GM19395 (cell line): Measurements from ENCODE around the gene RIMOC1.
"Not testable (repeated sequence)": the region's sequence is repeated elsewhere in the genome, so short reads cannot be mapped to it uniquely, and the experiment has no call there.

Source experiments
- ATAC-seq: cut with Tn5 transposase; IDR thresholded peaks from one replicate; pipeline ENCODE4 v1.9.1; 2021; ENCODE audit warnings: mild to moderate bottlenecking, moderate library complexity; ENCODE audit not compliant: unreplicated experiment

The RIMOC1 gene

DNA sequence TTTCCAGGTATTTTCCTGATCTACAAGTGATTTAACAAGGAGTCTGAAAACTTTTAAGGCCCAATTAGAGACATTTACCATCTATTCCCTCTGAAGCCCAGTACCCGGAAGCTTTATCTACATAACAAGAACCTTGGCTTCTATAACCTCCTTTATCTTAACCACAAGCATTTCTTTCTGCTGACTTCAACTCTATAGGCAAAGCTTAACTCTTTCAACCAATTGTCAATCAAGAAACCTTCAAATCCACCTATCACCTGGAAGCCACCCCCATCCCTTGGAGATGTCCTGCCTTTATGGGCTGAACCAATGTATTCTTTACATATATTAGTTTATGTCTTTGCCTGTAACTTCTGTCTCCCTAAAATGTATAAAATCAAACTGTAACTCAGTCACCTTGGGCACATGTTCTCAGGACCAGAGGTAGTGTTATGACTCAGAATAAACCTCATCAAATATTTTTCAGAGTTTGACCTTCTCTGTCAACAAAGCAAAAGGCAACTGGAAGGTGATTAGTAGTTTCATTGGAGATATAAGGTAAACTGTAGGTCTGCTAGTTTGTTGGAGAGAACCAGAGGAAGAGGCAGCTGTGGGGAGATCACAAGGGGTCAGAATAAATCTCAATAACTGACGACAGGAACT, 13.0 kb upstream of the RIMOC1 start:
- peak; percentile 54 for ATAC-seq

DNA sequence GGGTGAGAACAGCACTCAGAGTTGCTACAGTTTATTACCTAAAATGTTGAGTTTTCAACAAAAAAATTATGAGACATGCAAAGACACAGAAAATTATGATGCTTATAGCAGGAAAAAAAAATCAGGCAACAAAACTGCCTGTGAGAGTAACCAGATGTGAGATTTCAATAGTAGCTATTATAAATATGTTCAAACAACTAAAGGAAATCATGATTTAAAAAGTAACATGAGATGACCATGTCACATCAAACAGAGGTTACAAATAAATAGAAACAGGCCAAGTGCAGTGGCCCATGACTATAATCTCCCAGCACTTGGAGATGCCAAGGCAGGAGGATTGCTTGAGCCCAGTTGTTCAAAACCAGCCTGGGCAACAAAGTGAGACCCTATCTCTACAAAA, 12.1 kb upstream of the RIMOC1 start:
- ATAC-seq: no peak

DNA sequence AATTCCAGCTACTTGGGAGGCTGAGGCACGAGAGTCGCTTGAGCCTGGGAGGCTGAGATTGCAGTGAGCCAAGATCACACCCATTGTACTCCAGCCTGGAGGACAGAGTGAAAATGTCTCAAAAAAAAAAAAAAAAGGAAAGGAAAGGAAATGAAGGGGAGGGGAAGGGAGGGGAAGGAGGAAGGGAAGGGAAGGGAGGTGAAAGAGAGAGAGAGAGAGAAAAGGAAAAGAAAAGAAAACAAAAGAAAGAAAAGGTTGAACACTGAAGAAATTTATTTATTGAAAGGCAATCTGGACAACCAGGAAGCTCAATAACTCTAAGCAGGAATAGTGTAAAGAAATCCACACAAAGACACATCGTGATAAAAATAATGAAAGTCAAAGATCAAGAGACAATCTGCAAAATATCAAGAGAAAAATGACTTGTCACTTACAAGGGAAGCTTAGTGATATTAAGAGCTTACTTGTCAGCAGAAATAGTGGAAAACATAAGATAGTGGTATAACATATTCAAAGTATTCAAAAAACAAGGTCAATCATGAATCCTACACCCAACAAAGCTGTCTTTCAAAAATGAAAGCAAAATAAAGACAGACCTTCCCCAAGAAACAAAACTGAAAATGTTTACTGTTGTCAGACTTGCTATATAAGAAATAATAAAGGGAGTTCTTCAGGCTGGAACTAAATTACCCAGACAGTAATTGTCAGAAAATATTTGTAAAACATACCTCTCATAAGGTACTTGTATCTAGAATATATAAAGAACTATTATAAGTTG, 10.9 kb upstream of the RIMOC1 start:
- ATAC-seq: peak; percentile 75

DNA sequence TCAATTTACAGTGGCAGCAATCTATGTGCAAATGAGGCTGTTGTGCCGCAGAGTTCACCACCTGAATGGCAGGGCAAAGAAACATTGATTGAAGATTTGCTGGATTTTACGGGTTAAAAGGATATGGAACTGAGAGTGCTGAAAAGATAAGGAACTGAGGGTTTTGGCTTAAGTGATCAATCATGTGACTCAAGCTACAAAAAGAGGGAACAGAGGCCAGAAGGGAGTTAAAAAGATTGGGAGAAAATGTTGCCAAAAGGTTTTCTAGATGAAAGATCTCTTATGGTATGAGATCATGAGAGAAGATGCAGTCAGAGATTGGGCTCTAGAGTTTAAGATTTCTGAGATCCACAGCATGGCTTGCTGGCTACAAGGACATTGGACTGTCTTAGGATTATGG, 7.9 kb upstream of the RIMOC1 start:
- no peak for ATAC-seq

DNA sequence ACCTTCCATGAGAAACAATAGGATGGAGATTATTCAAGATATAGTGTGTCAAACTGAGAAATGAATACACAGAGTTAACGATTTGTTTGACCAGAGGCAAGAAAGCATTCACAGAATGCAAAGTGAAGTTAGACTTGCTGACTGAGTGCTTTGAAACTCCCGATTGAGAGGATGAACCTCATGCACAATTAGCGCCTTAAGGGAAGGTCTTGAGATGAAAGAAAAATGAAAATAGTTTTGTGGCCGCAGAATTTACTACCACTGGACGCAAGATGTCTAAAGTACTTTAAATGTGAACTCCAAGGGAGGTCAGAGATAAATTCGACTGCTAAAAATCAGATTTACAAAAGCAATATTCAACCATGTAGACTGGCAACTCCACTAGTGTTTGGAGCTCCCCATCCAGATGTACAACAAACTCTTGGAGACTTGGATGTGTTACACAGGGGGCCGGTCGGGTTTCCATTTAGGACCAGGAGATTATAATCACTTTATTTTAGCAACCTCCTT, 707 bp upstream of the RIMOC1 start:
- no peak for ATAC-seq

DNA sequence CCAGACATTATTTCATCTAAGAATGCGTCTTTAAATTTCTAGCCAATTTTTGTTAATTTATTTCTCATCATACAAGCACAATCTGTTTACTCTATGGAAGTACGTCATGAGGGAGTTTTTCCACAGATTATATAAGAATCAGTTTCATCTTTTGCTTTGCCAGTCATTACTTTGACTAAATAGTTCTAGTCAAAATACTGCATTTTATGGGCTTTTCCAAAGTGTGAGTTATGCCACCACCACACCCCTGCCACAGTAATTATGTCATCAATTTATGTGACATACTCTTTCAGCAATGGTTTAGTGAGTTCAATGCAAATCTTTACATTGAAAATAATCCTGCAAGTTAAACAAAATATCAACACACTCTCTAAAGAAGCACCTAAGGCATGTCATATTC, 2.0 kb downstream of the RIMOC1 start:
- ATAC-seq: no peak

DNA sequence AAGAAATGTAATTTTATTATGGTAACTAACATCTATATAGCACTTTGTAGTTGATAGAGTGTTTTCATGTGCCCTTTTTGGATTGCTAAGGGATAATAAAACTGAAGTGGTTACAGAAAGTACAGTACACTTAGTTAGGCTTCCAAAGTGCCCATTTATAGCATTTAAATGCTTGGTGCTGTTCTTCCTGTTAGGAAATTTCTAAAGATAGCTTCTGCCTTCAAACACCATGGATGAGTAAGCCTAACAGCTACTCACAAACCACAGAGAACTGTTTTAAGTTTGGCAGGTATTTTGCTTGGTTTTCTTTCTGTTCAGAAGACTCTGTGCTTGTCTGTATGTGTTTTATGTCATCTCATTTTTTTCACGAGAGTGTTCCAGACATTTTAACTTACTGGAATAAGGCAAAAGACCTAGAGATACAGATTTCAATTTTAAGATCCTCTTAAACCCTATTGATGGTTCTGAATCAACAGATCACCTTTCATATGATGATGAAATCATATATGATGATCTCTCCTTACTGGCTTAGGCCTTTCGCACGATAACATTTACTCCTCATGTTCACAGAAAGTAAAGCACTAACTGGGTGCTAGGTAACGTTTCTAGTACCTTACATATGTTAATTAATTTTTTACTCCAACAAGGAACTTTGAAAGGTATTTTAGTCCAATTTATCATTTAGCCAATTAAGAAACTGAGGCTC, 4.4 kb downstream of the RIMOC1 start:
- no peak for ATAC-seq

DNA sequence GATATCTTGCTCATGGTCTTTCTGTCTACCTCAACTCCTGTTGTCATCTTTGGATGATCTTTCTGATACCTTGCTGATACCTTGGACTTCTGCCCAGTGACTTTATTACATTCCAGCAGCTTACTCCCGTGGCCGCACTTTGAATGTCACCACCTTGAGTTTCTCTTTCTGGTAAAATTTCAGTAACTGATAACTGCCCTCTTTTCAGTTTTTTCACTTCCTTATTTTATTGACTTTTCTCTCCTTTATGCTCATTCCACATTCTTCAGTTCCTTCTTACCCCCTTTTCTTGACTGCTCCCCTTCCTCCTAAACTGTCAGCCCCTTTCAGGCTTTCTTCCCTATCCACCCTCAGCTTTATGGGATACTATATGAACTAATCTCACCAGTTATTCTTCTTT, 14.0 kb downstream of the RIMOC1 start:
- peak; percentile 76 for ATAC-seq

DNA sequence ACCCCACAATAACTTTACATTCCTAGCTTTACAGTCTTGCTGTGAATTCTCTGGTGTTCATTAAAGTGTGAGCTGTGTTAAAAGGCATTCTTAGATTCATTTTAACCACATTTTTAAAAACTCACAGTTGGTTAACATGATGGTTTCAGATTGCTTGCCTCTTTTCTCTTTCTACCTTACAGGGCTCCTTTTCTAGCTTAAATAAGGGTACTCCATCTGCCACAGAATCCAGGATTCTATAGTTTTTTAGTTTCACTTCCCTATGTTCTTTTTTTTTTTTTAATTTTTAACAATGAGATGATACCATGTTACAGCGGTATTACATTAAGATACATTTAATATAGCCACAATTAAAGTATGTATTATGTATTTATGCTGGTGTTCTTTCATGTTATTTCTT, 17.0 kb downstream of the RIMOC1 start:
- ATAC-seq: no peak

DNA sequence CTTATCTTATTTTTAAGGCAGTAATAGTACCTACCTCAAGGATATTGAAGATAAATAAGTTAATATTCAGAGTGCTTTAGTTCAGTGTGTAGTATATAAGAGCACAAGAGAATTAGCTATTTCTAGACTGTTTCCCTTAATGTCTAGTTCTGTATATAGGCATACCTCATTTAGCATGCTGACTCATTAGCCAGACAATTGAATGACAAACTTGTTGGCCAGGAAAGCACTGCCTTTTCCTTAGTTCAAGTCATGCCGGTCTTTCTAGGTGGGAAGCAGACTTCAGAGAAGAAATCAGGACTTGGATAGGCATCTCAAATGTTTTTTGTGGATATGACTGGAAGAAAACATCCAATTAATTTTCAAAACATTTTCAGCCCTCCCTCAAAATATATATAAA, 17.7 kb downstream of the RIMOC1 start:
- ATAC-seq: no peak

DNA sequence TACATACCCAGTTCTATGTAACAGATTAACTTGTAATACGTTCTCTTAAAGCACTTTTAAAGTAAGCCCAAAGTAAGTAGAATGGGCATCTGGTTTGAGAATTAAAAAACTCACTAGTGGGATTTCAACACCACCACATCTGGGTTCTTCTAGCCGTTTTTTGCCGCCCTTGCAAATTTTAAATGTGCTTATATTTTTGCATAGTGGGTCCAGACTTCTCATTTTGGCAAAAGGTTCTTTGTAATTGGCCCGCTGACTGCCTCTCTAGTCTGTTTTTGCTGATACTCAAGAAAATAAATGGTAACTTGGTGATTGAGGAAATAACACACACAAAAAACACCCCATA, 20.4 kb downstream of the RIMOC1 start:
- ATAC-seq: no peak

DNA sequence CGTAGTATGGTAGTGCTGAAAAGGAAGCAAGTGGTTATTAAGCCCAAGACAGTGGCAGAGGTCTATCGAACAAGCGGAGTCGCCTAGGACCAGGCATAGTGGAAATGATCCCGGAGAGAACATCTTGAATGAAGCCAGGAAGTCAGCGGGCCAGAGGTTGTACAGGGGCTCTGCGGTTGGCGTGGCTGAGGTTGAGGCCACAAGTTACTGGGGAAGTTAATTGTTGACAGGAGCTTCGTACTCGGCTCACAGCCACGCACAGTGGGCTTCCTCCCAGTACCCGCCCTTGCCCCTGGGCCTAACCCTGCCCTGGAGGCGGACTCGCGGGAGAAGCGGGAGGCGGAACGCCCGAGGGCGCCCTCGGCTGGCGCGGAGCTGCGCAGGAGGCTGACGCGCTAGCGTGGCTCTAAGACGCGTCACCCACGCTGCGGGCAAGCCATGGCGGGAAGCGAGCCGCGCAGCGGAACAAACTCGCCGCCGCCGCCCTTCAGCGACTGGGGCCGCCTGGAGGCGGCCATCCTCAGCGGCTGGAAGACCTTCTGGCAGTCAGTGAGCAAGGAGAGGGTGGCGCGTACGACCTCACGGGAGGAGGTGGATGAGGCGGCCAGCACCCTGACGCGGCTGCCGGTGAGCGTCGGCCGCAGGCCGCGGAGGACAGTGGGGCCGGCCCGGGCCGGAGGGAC, 20.9 kb downstream of the RIMOC1 start, which contains the start of gene FBXO4:
Gene FBXO4, plus strand, starts transcription at position 410 of the 683 bp plus-strand sequence. Its CDS starts 29 bp downstream, at position 439.
- ATAC-seq: peak; percentile 90

DNA sequence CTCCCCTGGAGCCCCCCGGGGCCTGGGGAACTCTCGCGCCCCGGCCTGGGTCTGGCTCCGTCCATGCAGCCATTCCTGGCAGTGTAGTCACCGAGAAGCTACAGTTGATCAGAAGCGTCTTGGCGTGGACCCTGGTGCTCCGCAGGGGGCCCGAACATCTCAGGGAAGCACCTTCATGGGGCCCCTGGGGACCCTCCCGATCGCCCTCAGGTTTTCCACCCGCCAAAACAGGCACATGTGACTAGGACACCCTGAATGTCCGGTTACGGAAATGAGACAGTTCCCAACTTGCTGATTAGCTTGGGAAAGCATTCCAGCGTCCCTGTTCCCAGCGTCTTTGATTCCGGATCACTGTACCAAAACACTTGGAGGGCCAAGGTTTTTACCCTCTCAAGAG, 21.4 kb downstream of the RIMOC1 start:
- ATAC-seq: peak; percentile 25

DNA sequence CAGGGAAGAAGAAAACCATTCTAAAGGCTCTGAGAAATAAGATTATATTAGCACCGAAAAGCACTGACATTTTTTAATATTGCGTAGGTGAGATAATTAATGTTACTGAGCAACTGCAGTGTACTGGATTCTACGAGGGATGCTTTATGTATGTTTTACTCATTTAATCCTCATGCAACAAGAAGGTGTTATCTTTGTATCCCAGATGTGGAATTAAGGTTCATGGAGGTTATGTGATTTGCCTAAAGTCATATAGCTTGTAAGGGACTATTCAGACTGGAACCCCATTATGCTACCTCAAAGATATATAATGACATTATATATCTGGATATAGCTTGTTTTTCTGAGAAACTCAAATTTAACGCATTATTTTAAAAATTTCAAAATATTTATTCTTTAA, 23.5 kb downstream of the RIMOC1 start:
- no peak for ATAC-seq

DNA sequence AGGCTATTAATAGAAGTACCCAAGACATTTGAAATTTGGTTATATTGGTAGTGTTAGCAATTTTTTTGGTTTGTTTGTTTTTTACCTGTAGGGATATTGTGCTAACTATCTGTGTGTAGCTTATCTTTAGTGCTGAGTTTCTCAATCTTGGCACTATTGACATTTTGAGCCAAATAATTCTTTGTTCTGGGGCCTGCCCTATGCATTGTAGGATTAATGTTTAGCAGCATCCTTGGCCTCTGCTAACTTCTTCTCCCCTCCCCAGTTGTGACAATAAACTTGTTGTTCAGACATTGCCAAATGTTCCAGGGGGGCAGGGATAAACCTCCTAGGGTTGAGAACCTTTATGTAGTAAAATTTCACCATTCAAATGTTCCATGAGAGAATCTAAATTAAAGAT, 24.9 kb downstream of the RIMOC1 start:
- ATAC-seq: no peak

DNA sequence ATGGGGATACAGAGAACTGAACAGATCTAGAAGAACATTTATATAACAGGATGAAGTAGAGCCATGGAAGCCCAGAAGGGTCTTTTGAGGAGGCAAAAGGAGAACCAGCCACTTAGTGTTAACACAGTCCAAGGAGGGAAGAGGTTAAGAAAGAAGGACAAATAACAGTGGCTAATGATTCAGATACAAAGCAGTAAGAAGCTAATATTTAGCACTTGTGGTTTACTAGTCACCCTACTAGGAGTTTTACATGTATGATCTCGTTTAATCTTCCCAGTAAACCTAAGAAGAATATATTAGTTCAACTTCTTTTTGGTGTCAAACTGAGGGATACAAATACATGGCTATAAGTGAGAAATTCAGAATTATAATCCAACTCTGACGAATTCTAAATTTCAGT, 28.6 kb downstream of the RIMOC1 start:
- ATAC-seq: no peak

DNA sequence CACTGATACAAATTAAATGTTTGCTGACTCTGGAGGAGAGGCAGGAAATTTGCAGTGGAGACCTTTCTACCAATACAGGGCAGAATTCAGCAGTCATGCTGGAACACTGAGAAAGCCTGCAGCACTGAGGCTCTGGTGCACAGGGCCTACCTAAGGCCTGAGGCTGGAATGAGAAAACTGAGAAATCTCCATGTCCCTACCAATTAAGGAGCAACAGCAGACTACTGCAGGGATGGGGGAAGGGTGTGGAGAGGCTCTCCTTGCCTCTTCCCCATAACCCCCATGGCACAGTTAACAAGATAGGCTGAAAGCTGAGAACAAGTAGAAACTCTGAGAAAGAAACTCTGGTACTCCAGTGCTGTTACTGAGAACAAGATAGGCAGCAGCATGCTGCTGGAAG, 31.4 kb downstream of the RIMOC1 start:
- ATAC-seq: no peak

DNA sequence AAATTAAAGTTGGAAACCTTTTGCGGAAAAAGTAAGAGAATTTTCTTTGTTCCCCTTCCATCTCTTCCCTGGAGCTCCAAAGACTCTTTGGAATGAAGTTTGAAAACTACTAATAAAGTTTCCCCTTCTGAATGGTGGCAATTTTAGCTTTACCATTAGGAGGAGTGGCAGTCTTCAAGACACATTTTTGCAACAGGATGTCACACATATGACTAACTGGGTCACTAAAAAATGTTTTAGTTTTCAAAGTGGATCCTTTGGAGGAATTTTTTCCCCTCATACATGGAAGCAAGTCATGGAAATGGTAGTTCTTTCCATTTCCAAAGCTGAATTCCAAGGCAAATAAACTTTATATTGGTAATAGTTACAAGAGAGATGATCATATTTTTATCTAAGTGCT, 36.5 kb downstream of the RIMOC1 start:
- ATAC-seq: no peak

DNA sequence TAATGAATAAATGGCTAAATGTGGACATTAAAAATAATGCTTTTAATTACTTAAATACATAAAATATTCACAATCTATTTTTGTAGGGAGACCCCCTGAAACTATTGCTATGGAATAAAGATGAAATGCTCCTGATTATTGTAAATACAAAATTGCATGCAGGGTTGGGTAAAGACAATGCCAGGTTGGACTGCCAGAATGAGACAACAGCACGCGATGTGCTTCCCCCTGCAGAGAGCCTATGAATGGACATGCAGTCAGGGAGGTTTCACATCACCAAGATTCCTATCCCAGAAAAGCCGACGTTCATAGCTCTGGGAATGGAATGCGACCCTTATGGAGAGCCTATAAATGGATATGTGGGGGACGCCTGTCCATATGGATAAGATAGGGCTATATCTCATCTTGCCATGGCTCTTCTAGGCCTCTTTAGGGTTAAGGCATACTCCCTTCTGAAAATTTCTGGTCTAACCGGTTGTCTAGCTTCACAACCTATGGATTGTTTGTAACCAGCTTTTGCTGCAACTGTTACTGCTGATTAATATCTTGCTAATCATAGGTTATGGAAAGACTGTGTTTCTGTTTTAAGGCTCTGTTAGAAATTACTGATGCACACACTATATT, 41.3 kb downstream of the RIMOC1 start:
- not testable (repeated sequence) for ATAC-seq

DNA sequence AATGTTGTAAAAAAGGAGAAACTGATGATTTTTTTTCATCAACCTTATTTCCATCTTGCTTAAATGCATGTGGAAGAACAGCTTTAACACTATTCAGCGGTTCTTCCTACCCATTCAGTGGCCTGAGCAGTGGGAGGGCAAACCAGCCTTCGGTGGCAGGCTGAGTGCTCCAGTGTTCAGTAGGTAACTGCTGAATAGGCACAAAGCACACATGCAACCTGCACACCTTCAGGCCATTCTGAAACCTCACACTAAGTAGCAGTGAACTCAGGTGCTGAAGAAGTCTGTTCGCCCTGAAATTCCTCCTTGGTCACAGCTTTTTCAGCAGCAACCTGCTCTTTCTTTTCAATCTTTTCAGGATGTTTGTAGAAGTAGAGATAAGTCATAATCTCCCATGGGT, 47.1 kb downstream of the RIMOC1 start:
- ATAC-seq: no peak
